Vagina (tissue), 2 donors: ENCODE measurements around the gene LHX5.

Experiments
- CTCF ChIP-seq, 3 experiments: fragments of 450-650 bp in 2 of 3; fragments of 200-600 bp in 1 of 3; sonication (generic) in 1 of 3; IDR thresholded peaks; one replicate each; pipeline ENCODE4 v1.5.1; 2017 to 2019; ENCODE audit warnings: antibody characterized with exemption in 3 of 3, mild to moderate bottlenecking in 2 of 3, moderate library complexity in 2 of 3
- POLR2AphosphoS5 ChIP-seq, 2 donors: sonication (generic); formaldehyde crosslinking; IDR thresholded peaks; one replicate each; pipeline ENCODE4 v1.9.0; 2017; ENCODE audit warnings: antibody characterized with exemption in 2 of 2, mild to moderate bottlenecking in 2 of 2, low read depth in 1 of 2; ENCODE audit not compliant: insufficient read depth in 1 of 2

GRCh38 chr12:113436993-113437728 is 34.5 kb downstream of the LHX5 start:
- TF ChIP-seq CTCF (IDR thresholded peaks at IDR 0.05) (no peak), POLR2AphosphoS5 (IDR thresholded peaks at IDR 0.05; ENCODE audit: insufficient read depth in 1 of 2, low read depth in 1 of 2) (no peak)
